WI38 (cell line): ENCODE data around the gene SPATA31E1.

Experiments used
- H3K4me3 ChIP-seq: 2 replicates; pipeline ENCODE4 v1.5.1; 2011; ENCODE audit warnings: low read depth, mild to moderate bottlenecking, control low read depth, low read length
- TF ChIP-seq, protein P1 (sequence below): IDR thresholded peaks from 2 replicates; pipeline ENCODE4 v1.5.1; 2012; ENCODE audit warnings: low read depth, mild to moderate bottlenecking, control low read depth, low read length

Gene SPATA31E1

DNA sequence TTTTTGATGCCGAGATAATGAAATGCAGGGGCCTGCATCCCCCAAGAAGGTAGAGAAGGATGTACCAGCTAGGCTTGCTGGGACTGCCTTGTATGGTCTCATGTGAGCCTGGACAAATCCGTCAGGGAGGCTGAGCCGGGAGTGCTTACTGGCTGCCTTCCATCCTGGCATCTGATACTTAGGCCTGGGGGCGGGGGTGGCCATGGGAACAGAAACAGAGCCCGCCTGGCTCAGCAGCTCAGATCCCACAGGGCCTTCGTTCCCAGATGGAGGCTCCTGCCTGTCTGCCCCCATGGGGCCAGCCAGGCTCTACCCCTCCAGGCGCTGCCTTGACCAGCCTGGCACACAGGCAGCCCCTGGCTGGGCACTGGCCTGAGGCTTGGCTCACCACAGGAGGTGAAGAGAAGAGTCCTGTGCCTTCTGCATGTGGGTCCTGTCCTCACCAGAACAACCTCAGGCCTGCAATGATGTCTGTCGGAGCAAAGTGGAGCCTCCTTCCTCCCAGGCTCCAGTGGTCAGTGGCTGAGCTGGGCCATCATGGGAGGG is 10.5 kb upstream of the SPATA31E1 start:
- TF ChIP-seq, protein P1, sequence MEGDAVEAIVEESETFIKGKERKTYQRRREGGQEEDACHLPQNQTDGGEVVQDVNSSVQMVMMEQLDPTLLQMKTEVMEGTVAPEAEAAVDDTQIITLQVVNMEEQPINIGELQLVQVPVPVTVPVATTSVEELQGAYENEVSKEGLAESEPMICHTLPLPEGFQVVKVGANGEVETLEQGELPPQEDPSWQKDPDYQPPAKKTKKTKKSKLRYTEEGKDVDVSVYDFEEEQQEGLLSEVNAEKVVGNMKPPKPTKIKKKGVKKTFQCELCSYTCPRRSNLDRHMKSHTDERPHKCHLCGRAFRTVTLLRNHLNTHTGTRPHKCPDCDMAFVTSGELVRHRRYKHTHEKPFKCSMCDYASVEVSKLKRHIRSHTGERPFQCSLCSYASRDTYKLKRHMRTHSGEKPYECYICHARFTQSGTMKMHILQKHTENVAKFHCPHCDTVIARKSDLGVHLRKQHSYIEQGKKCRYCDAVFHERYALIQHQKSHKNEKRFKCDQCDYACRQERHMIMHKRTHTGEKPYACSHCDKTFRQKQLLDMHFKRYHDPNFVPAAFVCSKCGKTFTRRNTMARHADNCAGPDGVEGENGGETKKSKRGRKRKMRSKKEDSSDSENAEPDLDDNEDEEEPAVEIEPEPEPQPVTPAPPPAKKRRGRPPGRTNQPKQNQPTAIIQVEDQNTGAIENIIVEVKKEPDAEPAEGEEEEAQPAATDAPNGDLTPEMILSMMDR = no peak
- H3K4me3 ChIP-seq = no peak overlapping the region

DNA sequence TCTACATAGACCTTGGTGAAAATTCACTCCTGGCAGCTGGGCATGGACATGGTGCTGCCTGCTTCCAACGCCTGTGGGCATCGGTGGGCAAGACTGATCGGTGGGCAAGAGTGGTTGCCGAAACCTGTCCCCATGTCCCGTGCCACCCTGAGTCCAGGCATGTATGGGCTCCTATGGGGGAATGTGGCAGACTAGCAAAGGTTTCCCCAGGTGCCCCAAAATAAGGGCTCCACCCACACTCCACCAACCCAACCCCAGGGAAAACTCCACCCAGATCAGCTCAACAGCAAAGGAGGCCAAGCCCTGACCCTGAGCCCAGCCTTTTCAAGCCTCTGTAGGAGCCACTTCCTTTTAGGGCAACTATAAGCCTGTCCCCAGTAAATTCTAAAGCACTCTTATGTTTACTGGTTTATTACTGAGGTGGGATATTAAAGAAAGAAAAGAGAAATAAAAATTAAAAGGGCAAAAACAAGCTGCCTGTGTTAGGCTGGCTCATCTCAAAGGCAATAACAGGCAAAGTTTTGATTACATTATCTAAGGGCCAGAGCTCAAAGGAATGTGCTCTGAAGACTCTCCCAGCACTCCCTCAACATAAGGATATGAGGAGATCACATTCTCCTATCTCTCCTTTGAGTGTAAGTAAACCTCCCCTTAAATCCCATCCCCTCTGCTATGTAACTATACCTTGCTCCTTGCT is 8.9 kb upstream of the SPATA31E1 start:
- no peak overlapping the region for H3K4me3 ChIP-seq
- TF ChIP-seq, protein P1 = no peak

DNA sequence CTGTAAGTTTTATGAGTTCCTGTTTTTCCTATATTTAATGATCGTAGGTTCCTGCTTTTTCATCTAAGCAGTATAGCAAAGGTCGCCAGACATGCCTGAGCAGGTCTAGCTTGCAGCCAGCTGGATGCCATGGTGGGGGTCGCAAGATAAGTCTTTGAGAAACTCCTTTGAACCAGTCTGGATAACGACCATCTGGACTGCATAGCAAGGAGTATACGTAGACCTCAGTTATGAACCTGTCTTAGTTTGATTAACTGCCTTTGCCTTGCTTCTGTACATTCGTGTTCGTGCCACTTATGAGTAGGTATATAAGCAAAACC is 8.4 kb upstream of the SPATA31E1 start:
- TF ChIP-seq, protein P1 = no peak
- H3K4me3 ChIP-seq = no peak overlapping the region

DNA sequence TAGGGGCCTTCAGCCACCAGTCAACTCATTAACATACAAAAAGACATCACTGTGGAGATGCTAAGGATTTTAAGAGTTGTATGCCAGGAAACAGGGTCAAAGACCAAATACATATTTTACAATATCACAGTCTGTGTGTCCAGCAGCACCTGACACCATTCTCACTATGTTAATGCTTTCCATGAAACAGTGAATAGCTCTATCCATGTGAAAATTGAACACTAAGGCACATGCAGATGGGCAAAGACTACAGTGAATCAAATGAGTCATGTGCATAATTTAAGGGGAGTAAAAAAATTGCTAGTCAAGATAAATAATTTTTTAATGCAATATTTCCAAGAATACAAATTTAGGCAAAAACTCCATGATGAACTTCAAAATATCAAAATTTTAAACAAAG is 7.6 kb upstream of the SPATA31E1 start:
- TF ChIP-seq, protein P1 = no peak
- no peak overlapping the region for H3K4me3 ChIP-seq

DNA sequence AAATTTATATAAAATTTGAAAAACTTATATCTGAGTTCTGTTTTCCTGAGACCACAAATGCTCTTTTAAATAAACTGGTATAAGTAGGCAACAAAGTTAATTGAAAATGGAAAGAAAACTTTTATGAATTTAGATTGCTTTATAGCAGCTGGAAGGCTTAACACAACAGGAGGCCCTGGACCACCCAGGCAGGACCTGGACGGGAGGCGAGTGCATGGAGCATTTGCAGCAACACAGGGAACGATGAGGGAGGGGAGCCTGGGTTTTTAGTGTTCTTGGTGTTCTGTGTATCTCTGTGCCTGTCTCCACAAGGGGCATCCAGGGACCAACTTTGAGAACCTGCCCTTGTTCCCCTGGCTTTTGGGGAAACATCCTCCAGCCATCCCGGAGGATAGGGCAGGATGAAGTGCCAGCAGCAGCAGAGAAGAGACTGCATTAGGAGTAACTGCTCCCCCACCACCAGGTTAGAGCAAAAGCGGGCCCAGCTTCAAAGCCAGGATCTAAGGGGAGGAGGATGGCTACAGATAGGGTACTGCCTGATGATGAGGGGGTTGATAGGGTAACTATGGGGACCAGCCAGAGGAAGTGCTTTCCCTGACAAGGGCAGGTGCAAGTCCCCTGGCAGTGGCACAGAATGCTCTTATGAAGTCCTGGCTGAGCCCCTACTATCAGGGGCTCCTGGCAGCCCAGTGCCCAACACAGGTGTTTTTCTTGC is 6.7 kb upstream of the SPATA31E1 start:
- no peak overlapping the region for H3K4me3 ChIP-seq
- TF ChIP-seq, protein P1 = no peak

DNA sequence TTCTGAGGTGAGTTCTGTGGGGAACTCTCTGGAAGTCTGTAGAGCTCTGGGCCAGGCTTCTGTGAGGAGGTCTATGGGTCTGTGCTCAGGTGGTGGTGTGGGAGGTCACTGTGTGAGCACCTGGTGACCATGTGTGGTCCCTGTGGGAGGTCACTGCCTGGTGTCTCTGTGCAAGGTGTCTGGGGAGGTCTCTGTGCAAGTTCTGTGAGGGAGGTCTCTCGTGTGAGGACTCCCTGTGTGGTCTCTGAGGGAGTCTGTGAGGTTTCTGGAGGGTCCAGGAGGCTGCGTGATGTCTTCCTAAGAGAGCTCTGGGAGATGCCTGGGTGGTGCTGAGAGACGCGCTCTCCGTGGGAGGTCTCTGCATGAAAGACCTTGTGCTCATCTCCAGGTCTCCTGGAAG is 6.0 kb upstream of the SPATA31E1 start:
- no peak overlapping the region for H3K4me3 ChIP-seq
- TF ChIP-seq, protein P1 = no peak

DNA sequence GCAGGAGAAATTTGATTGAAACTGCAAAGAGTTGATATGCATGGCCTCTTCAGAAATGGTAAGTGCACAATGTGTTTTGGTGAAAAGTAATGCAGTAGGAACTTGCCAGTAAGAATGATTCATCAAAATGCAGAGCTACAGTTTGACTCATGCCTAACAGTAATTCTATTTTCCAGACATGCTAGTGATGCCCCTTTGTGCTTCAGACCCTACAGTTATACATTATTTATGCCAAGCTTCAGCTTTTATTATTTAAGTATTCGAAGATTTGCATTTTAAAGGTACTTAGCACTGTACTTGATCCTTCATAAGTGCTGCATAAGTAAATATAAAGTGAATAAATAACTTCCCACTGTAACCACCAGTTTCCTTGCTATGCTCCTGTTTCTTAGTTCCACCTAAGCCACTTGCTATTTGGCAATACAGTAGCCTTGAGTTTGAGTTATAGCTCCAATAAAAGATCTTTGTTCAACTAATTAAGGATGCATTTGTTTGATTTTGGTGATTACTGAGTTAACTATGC is 3.6 kb upstream of the SPATA31E1 start:
- TF ChIP-seq, protein P1 = no peak
- H3K4me3 ChIP-seq = no peak overlapping the region
